Activated CD4-positive, alpha-beta T cell treated with anti-CD3 and anti-CD28 coated beads, Interleukin-2, amount 50 U/mL, for 16 hours (primary cell): ENCODE data around the gene NUAK1.

Source experiments
- DNase-seq: peaks from one replicate; pipeline ENCODE4 v3.0.0-alpha.2; 2020

Gene NUAK1

DNA sequence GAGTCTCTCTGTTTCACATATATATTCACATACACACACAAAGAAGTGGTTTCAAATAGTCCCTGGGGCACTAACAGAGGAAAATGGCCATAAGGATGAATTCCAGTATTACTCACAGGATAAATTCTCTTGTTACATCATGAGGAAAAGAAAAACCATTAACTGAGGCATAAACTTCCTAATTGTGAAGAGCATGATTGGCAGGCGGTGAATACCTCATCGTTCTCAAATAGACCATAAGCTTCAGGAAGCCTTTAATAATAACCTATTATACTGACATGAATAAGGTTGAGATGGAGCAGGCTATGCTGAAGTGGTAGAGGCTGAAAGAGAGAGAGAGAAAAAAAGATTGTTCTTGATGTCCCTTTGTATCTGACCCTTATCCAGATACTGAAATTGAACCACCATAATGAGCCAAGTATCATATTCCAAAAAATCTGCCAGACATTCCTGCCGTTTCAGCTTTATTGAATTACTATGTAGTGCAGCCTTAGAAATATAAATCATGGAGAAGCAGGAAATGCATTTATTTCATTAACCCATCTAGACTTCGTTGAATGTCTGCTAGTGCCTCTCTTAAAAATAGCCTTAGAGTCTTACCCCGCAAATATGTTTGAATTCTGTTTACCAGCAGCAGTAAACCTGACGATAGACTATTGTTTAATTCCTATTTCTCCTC lies 86.8 kb downstream of the NUAK1 start:
- no peak for DNase-seq

DNA sequence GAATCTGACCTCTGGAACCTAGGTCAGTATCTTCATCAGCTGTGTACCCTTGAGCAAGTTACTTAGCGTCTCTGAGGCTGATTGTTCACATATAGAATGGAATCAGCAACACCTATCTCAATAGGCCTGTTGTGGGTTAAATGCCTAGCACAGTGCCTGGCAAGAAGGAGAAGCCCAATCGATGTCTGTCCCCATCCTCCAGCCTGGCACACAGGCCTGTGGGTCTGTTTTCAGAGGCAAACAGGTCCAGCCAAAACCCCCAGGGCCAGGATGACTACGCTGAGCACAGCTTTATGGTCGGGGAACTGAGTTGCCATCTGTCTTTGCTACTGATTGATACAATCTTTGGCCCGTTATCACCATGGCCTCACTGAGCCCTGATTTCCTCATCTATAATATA lies 89.2 kb downstream of the NUAK1 start:
- no peak for DNase-seq

DNA sequence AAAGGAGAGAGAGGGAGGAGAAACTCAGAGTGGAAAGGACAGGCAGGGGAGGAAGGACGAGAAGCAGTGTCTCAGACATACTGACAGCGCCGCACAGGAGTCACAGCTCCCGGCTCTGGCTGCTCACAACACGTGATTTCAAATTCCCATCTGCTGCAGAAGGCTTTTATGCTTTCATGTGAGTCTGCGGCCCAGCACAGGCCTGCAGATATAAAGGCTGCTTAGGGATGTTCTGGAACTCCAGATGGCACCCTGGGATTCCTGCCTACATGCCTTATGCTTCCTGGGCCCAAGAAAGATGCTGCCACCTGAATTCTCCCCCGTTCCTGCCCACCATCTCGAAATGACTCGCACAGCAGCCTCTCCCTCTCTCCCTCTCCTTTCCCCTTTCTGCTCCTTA lies 89.6 kb downstream of the NUAK1 start:
- DNase-seq = no peak

DNA sequence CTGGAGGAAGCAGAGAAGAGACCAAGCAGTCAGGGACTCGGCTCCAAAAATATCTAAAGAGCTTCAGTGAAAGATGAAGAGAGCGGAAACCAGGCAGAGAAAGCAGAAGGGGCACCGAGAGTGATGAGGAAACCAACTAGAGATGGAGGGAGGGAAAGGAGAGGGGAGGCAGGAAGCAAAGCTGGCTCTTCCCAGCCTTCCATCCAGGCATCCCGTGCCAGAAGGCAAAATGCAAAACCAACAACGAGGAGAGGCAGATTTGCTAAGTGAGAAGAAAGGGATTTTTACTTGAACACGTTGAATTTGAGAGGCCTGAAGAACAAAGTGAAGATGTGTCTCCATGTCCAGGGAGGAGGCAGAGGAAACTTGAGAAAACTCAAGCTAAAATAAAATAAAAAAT lies 90.1 kb downstream of the NUAK1 start:
- DNase-seq = no peak

DNA sequence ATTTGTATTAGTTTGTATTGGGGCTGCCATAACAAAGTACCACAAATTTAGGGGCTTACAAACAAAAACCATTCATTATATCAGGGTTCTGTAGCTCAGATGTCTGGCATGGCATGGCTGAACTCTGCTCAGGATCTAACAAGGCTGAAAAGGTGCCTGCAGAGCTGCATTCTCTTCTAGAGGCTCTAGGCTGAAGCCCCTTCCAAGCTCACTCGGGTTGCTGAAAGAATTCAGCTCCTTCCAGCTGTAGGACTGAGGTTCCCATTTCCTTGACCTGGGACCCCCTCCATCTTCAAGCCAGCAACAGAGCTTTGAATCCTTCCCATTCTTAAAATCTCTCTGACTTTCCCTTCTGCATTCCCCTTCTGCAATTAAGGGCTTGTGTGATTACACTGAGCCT lies 90.7 kb downstream of the NUAK1 start:
- no peak for DNase-seq

DNA sequence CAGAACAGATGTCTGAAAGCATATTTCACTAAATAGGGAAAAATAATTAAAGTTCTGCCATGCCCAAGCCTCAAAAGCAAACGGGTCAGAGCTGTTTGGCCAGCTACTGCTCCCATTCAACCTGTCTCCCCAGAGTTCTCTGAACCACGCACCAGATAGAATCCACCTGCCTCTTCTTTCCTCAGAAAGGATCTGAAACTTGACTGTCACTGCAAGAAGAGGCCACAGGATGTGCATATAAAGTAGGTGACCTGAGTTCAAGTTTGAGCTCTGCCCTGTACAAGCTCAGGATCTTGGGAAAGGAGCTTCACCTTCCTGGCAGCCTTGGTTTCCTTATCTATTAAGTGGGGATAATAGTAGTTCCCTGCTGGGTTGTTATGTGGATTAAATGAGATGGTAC lies 91.8 kb downstream of the NUAK1 start:
- DNase-seq = no peak

GRCh38 chr12:106046301-106046846 lies 92.4 kb downstream of the NUAK1 start:
- no peak for DNase-seq

GRCh38 chr12:106045251-106045674 lies 93.5 kb downstream of the NUAK1 start:
- no peak for DNase-seq

- no peak for DNase-seq
Observed at GRCh38 chr12:106044773-106045172, 94.0 kb downstream of the NUAK1 start.

- DNase-seq = no peak
Observed at GRCh38 chr12:106042037-106042436, 96.7 kb downstream of the NUAK1 start.

- DNase-seq = no peak
Observed at GRCh38 chr12:106040521-106040920, 98.2 kb downstream of the NUAK1 start.

DNA sequence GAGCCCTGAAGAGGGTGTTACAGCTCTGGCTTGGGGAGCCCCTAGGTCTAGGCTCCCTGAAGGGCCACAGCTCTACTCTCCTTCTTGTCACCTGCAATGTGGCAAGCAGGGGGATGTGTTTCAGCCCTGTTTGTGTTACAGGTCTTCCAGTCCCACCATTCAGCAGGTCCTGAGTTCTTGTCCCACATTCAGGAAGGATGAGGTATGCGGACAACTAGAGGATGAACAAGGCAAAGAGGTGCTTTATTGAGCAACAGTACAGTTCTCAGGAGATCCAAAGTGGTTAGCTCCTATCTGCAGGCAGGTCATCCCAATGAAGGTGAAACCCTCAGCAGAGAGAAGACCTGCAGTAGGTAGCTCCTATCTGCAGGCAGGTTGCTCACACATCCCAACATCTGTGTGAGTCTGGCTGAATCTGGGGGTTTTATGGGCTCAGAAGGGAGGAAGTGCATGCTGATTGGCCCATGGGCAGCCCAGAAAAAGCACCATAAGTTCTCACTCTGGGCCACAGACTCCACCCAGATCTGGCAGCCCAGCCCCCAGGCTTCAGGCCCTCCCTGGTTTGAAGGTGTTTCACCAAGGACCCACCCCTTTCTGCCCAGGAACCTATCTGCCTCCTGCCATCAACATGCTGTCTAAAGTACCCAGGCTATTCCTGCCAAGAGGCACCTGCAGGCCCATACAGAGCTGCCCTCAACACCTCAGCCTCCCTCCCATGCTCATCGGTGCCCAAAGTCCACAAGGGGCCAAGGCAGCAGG lies 98.9 kb downstream of the NUAK1 start:
- no peak for DNase-seq

DNA sequence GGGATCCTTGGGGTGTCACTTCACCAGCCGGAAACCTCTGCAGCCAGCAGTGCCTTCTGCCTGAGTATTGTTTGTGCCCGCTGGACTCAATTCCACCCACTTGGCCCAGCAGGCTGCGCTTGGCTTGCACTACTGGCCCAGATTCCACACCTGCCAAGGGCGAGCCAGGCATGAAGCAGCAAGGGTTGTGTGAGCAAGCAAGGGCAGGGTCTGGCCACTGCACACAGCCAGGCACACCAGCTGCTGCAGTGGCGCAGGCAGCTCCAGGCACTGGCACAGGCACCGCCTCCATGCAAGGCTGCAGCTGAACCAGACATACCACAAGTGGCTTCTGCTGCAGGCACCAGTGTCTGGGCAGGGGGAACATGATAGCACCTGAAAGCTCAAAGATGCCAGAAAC lies 99.5 kb downstream of the NUAK1 start:
- no peak for DNase-seq

- no peak for DNase-seq
Observed at GRCh38 chr12:106037524-106038298, 101.0 kb downstream of the NUAK1 start.

DNA sequence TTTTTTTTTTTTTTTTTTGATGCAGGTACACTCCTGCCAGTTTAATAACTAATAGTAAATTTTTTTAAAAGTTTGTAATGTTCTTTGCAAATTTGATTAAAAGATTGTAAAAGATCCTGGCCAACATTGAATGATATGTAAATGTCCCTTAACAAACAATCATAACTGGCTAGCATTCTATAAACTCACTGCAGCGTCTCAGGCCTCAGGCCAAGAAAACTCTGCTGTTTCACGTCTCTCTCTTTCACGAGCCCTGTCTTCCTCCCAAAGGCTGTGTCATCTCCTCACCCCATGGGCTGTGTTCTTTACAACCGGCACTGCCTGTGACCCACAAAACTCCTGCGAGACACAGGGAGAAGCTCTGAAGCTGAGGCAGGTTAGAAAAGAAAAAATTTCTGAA lies 103.3 kb downstream of the NUAK1 start:
- no peak for DNase-seq

GRCh38 chr12:106034316-106034715 lies 104.4 kb downstream of the NUAK1 start:
- no peak for DNase-seq

GRCh38 chr12:106033161-106033675 lies 105.5 kb downstream of the NUAK1 start:
- DNase-seq = no peak

- DNase-seq = no peak
Observed at GRCh38 chr12:106032623-106032925, 106.2 kb downstream of the NUAK1 start.

DNA sequence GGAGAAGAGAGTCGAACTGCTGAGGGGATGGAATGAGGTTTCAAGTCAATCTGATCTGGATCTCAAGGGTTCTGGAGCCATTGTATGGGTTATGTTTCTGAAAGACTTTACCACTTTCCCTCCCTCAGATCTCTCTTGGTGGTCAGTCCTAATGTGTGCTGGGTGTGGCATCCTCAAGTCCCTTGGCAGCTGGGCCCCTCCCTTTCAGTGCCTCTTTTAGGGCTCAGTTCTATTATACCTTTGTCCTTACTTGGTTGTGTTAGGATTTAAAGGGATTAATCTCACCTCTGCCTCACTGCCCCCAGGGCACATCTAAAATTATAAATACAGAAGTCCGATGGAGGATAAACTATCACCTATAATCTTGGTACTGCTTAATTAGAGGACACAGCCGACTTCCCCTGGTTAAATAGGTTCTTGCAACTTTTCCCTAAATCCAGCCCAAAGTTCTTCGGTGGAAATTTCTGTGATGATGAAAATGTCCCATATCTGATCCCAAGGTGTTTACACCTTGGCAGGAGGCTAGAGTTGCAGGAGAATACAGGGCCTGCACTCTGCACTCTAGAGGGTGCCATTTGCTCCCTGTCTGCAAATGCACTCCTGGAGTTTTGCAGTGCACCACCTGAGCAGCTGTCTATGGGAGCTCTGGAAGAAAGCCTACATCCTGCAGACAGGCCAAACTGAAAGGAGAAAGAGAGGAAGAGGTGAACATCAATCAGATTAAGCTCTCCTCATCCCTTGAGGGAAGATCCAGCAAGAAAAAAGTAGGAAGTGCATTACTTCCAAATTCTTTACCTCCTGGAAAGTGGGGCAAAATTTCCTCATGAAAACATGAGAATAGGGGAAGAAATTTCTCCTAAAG lies 106.8 kb downstream of the NUAK1 start:
- DNase-seq = no peak

DNA sequence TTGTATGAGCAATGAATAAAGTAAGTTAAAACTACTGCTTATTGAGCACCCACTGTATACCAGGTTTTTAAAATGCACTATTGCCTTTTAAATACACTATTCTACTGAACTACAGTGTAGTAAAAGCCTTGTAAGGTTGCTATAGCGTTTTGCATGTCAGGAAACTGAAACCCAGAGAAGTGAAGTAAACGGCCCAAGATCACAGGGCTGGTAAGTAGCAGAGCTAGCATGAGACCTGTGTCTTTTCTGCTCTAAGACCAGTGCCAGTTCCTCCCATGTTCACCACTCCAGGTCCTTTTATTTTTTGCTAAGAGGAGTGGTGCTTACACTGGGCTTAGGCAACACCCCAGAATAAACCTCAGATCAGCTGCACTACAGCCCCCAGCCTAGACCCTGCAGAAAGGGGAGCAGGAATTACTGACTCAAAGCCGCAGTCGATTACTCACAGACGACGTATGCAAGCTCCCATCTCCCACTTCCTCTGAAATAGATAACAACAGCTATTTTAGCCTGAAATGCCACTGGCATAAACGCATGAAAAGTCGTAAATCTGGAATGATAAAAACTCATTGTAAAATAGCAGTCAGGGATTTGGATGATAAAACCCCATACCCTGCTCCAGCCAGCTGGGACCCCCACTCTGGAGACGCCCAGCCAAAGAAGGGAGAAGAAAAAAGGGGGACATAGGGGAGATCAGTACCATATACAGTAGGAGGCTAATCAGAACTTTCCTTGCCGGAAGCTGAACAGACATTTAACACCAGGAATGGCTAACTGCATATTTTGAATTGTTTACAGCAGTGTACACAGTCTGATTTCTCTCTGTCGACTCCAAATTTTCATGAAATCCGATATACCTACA lies 108.3 kb downstream of the NUAK1 start:
- DNase-seq = no peak

- no peak for DNase-seq
Observed at GRCh38 chr12:106029532-106029931, 109.2 kb downstream of the NUAK1 start.

DNA sequence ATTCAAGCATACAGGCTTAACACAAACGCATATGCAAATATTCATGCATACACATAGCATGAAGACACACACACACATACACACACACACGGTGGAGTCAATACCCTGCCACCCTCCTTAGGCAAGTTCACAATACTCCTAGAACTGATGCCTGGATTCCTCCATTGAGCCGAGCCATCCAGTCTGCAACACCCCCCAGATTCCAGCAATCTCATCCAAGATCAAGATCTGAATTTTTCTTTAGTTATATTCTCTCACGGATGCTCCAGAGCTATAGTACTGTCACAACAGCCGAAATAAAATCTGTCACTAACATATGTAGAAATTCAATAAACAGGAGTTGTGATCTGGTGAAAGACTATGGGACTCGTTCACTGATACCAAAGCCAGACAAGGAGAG lies 110.8 kb downstream of the NUAK1 start:
- DNase-seq = no peak
